GM12878 (cell line): Measurements from ENCODE around the gene GH1. TPM values are rescaled to one million over a fixed set of nuclear protein-coding genes. Genes with fewer than 3 reads are reported as not detected.

Source experiments
- ATAC-seq: fragments of 200-7000 bp; cut with Tn5 transposase; 3 replicates; pipeline ENCODE4 v1.9.1; 2020; ENCODE audit warnings: mild to moderate bottlenecking, moderate library complexity
- BruUV-seq: library from RNA; stranded (reverse); fragments of 400-500 nt; replicated peaks from 2 replicates; lab custom pipeline; 2021; lab: Mats Ljungman, UMichigan
- CTCF ChIA-PET: fragments of 300-600 bp; sonication (Branson Sonifier 250); formaldehyde crosslinking; extraction: SDS; loops from one replicate; lab custom pipeline; 2021; ENCODE audit warnings: inconsistent platforms; lab: Yijun Ruan, JAX
- POLR2A ChIA-PET: fragments of 350-600 bp; formaldehyde crosslinking; extraction: SDS; loops from one replicate; lab custom pipeline; 2021; ENCODE audit warnings: inconsistent platforms; lab: Charles Lee
- RAD21 ChIA-PET: fragments of 300-600 bp; sonication (Branson Sonifier 250); formaldehyde crosslinking; loops from one replicate; lab custom pipeline; 2023; ENCODE audit warnings: antibody characterized with exemption; ENCODE audit not compliant: unreplicated experiment; lab: Charles Lee
- SMC1A ChIA-PET: fragments of 300-600 bp; sonication (Branson Sonifier 250); formaldehyde crosslinking; loops from one replicate; lab custom pipeline; 2023; ENCODE audit not compliant: unreplicated experiment, uncharacterized antibody; lab: Charles Lee
- DNase-seq: peaks from one replicate; pipeline ENCODE4 v3.0.0-alpha.2; 2011; ENCODE audit warnings: low read depth, low spot score
- FAIRE-seq: peaks from 3 replicates; lab custom pipeline; 2011; peaks lifted over from hg19 to GRCh38; lab: Jason Lieb, UNC
- H2AFZ ChIP-seq: 2 replicates; pipeline ENCODE4 v1.6.0; 2011; ENCODE audit warnings: low read depth, low read length, control low read depth; ENCODE audit not compliant: control insufficient read depth
- H3K27ac ChIP-seq: 2 replicates; pipeline ENCODE4 v1.5.1; 2011; ENCODE audit warnings: control low read depth; ENCODE audit not compliant: control insufficient read depth, insufficient read depth
- H3K27me3 ChIP-seq, 2 experiments: replicated peaks in 1 of 2; 2 replicates each; pipeline versions ENCODE4 v1.6.0 to v1.6.1; 2011; ENCODE audit warnings: low read length in 1 of 2; ENCODE audit not compliant: control insufficient read depth in 2 of 2, insufficient read depth in 2 of 2
- H3K36me3 ChIP-seq, 2 experiments: 2 replicates each; pipeline ENCODE4 v1.5.1; 2011; ENCODE audit warnings: low read length in 1 of 2; ENCODE audit not compliant: control insufficient read depth in 2 of 2, insufficient read depth in 2 of 2
- H3K4me1 ChIP-seq: 2 replicates; pipeline ENCODE4 v1.6.1; 2011; ENCODE audit warnings: mild to moderate bottlenecking, low read length, moderate library complexity, mixed read lengths; ENCODE audit not compliant: control insufficient read depth, insufficient read depth
- H3K4me2 ChIP-seq: 2 replicates; pipeline ENCODE4 v1.6.0; 2011; ENCODE audit warnings: control low read depth; ENCODE audit not compliant: control insufficient read depth, insufficient read depth
- H3K4me3 ChIP-seq: fragments of 200-600 bp; sonication (generic); 2 replicates; pipeline ENCODE4 v1.5.1; 2016
- H3K79me2 ChIP-seq: 2 replicates; pipeline ENCODE4 v1.6.0; 2011; ENCODE audit warnings: low read length; ENCODE audit not compliant: control insufficient read depth, insufficient read depth
- H3K9ac ChIP-seq: 2 replicates; pipeline ENCODE4 v1.8.0; 2011; ENCODE audit warnings: low read length, control low read depth, mixed read lengths; ENCODE audit not compliant: control insufficient read depth, insufficient read depth
- H3K9me3 ChIP-seq: replicated peaks from 3 replicates; pipeline ENCODE4 v1.5.1; 2011; ENCODE audit warnings: mild to moderate bottlenecking, low read length; ENCODE audit not compliant: control insufficient read depth, insufficient read depth
- H4K20me1 ChIP-seq: 2 replicates; pipeline ENCODE4 v1.6.0; 2011; ENCODE audit not compliant: control insufficient read depth, insufficient read depth
- ASH2L ChIP-seq: fragments of 300-600, 200-600 bp; sonication (generic); IDR thresholded peaks from 2 replicates; pipeline ENCODE4 v1.6.1; 2017; ENCODE audit warnings: low read depth, mild to moderate bottlenecking, borderline replicate concordance
- ATF7 ChIP-seq: fragments of 450-650 bp; IDR thresholded peaks from 2 replicates; pipeline ENCODE4 v1.6.1; 2016; ENCODE audit warnings: low read depth, mild to moderate bottlenecking
- BMI1 ChIP-seq: fragments of 450-650 bp; IDR thresholded peaks from 2 replicates; pipeline ENCODE4 v1.6.1; 2016; ENCODE audit warnings: mild to moderate bottlenecking, moderate library complexity, borderline replicate concordance
- CHD1 ChIP-seq: IDR thresholded peaks from 2 replicates; pipeline ENCODE4 v1.6.1; 2012; ENCODE audit warnings: low read depth, low read length, improper control_type of control experiment
- FOXM1 ChIP-seq: IDR thresholded peaks from 2 replicates; pipeline ENCODE4 v1.6.1; 2012; ENCODE audit warnings: low read depth, mild to moderate bottlenecking, inconsistent platforms, low read length, moderate library complexity
- GABPA ChIP-seq: IDR thresholded peaks from 2 replicates; pipeline ENCODE4 v1.6.1; 2014; ENCODE audit warnings: antibody characterized with exemption, low read depth, mild to moderate bottlenecking, inconsistent platforms
- IKZF1 ChIP-seq: fragments of 450-650 bp; conservative IDR thresholded peaks from 2 replicates; pipeline ENCODE4 v1.6.1; 2017; ENCODE audit warnings: antibody characterized with exemption, mild to moderate bottlenecking
- JUND ChIP-seq: IDR thresholded peaks from 2 replicates; pipeline ENCODE4 v1.6.1; 2012; ENCODE audit warnings: low read depth, mild to moderate bottlenecking, low read length, improper control_type of control experiment, moderate library complexity
- LARP7 ChIP-seq: fragments of 450-650 bp; IDR thresholded peaks from 2 replicates; pipeline ENCODE4 v1.6.1; 2017; ENCODE audit warnings: mild to moderate bottlenecking
- NFYB ChIP-seq: IDR thresholded peaks from 2 replicates; pipeline ENCODE4 v1.6.1; 2011; ENCODE audit warnings: low read depth, mild to moderate bottlenecking, low read length, improper control_type of control experiment, moderate library complexity; ENCODE audit not compliant: insufficient read depth
- NR2F1 ChIP-seq: fragments of 450-650 bp; conservative IDR thresholded peaks from 2 replicates; pipeline ENCODE4 v1.6.1; 2017; ENCODE audit warnings: mild to moderate bottlenecking
- NRF1 ChIP-seq: conservative IDR thresholded peaks from 2 replicates; pipeline ENCODE4 v1.6.1; 2011; ENCODE audit warnings: mild to moderate bottlenecking, low read depth, low read length, improper control_type of control experiment
- RCOR1 ChIP-seq: conservative IDR thresholded peaks from 2 replicates; pipeline ENCODE4 v1.6.1; 2012; ENCODE audit warnings: low read depth, low read length, improper control_type of control experiment
- WGBS: methylation state at CpG from one replicate; pipeline ENCODE4 v1.1.6; 2016; ENCODE audit warnings: low lambda C conversion rate; ENCODE audit not compliant: insufficient replicate concordance, insufficient coverage; ENCODE audit errors: missing lambda C conversion rate; 5-methylcytosine and 5-hydroxymethylcytosine counted together
- in situ Hi-C: fragments of 300-500 bp; cut with MboI; formaldehyde crosslinking; loops from 9 replicates; pipeline ENCODE4 v1.14.3; 2018; ENCODE audit warnings: mixed read lengths
- intact Hi-C: fragments of 100-400 bp; cut with micrococcal nuclease; formaldehyde crosslinking; loops from one replicate; pipeline ENCODE4 v1.14.2; 2022; ENCODE audit not compliant: unreplicated experiment
- polyA plus RNA-seq, 11 experiments: library from polyadenylated mRNA; depleted of rRNA in 4 of 11; unstranded in 6 of 11; stranded (reverse) in 5 of 11; fragments of >200 nt; fragmentation: Nextera tagmentation in 4 of 11; fragmentation: Illumina TruSeq in 1 of 11; extraction: Ambion mirVana in 4 of 11; extraction: Trizol in 1 of 11; gene quantifications; 1 replicate in 1 of 11; 2 replicates in 10 of 11; pipeline versions ENCODE4 v1.2.1 to v1.2.3, GENCODE V29; 2011 to 2016; ENCODE audit warnings: inconsistent platforms in 2 of 11, missing spikeins in 2 of 11, low read depth in 1 of 11
- total RNA-seq, 4 experiments: library from RNA; depleted of rRNA in 3 of 4; stranded (reverse); fragments of >200 nt in 3 of 4; fragmentation: Illumina TruSeq in 1 of 4; extraction: Trizol in 1 of 4; gene quantifications; 2 replicates each; pipeline versions ENCODE4 v1.2.1 to v1.2.3, GENCODE V29; 2013 to 2021
- TF ChIP-seq, protein P1 (sequence below): fragments of 450-650 bp; IDR thresholded peaks from 2 replicates; pipeline ENCODE4 v1.6.1; 2016; ENCODE audit warnings: mild to moderate bottlenecking, moderate library complexity, borderline replicate concordance
- TF ChIP-seq, protein P2 (sequence below): IDR thresholded peaks from 2 replicates; pipeline ENCODE4 v1.6.1; 2011; ENCODE audit warnings: low read depth, low read length, improper control_type of control experiment, borderline replicate concordance
- TF ChIP-seq, protein P3 (sequence below): IDR thresholded peaks from 2 replicates; pipeline ENCODE4 v1.6.1; 2012; ENCODE audit warnings: low read length, inconsistent platforms

GH1 gene
- total and polyA plus RNA-seq, 10 of the 15 experiments (the other 5 are each of a cell fraction or from before 2014, with no cell fraction given): 0.13 to 0.42 TPM; not detected in 8

DNA sequence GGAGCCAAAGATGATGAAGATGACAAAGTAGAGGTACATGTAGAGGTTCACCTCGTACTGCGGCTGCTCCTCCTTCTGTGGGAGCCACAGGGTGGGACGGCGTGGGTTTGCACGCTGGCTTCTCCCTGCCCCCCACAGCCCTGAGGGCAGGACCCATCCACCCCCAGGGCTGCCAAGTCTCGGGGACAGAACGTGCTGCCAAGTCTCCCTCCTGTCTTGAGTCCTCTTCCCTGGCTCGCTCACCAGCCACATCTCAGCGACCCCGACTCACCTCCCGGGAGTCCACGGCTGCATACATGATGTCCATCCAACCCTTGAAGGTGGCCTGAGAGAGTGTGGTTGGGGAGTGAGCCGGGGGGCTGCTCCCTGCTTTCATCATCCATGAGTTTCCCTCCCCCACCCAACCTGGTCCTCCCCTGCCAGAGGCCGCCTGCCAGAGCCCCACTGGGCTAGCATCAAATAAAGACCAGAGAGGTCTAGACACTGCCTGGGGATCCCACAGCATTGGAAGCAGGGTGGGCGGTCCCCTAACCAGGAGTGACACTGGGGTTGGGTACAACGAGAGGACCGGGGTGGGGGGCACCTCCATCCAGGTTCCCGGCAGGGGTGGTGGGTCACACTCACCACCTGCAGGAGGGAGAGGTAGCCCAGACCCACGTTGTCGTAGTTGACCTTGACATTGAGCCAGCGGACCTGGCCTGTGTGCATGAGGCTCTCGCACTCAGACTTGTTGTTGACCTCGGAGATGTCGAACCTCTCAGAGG is 26.3 kb upstream of the GH1 start:
- no peak overlapping the region for H3K27ac ChIP-seq
- no peak overlapping the region for H3K9ac ChIP-seq
- intact Hi-C loops: no loop called here

More for the DNA sequence above, 26.3 kb upstream of the GH1 start:
- no peak overlapping the region for H2AFZ ChIP-seq
- H3K4me1 ChIP-seq: peaks cover 18% of the 10 kb centered on the region
- in situ Hi-C loops: no loop called here
- 84% methylated on average over 23 of the region's 24 CpGs for WGBS
- RAD21 ChIA-PET: interaction anchor here (1.5 to 3.1 kb wide), 10 partner anchors 10 to 187 kb away, joined by 5 to 288 read pairs (median 29); partner anchors contain the start of genes CD79B, ERN1, GH1 and ICAM2
- H3K4me2 ChIP-seq: no peak overlapping the region
- no peak for DNase-seq
- TF ChIP-seq NFYB: no peak
- TF ChIP-seq ATF7: no peak
- TF ChIP-seq, protein P1, sequence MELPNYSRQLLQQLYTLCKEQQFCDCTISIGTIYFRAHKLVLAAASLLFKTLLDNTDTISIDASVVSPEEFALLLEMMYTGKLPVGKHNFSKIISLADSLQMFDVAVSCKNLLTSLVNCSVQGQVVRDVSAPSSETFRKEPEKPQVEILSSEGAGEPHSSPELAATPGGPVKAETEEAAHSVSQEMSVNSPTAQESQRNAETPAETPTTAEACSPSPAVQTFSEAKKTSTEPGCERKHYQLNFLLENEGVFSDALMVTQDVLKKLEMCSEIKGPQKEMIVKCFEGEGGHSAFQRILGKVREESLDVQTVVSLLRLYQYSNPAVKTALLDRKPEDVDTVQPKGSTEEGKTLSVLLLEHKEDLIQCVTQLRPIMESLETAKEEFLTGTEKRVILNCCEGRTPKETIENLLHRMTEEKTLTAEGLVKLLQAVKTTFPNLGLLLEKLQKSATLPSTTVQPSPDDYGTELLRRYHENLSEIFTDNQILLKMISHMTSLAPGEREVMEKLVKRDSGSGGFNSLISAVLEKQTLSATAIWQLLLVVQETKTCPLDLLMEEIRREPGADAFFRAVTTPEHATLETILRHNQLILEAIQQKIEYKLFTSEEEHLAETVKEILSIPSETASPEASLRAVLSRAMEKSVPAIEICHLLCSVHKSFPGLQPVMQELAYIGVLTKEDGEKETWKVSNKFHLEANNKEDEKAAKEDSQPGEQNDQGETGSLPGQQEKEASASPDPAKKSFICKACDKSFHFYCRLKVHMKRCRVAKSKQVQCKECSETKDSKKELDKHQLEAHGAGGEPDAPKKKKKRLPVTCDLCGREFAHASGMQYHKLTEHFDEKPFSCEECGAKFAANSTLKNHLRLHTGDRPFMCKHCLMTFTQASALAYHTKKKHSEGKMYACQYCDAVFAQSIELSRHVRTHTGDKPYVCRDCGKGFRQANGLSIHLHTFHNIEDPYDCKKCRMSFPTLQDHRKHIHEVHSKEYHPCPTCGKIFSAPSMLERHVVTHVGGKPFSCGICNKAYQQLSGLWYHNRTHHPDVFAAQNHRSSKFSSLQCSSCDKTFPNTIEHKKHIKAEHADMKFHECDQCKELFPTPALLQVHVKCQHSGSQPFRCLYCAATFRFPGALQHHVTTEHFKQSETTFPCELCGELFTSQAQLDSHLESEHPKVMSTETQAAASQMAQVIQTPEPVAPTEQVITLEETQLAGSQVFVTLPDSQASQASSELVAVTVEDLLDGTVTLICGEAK: no peak
- TF ChIP-seq FOXM1: no peak
- no peak for TF ChIP-seq CHD1
- TF ChIP-seq JUND: no peak
- no peak for TF ChIP-seq NRF1
- no peak for TF ChIP-seq IKZF1
- TF ChIP-seq ASH2L: no peak
- no peak for TF ChIP-seq BMI1
- TF ChIP-seq LARP7: no peak
- no peak for TF ChIP-seq GABPA
- TF ChIP-seq, protein P2, sequence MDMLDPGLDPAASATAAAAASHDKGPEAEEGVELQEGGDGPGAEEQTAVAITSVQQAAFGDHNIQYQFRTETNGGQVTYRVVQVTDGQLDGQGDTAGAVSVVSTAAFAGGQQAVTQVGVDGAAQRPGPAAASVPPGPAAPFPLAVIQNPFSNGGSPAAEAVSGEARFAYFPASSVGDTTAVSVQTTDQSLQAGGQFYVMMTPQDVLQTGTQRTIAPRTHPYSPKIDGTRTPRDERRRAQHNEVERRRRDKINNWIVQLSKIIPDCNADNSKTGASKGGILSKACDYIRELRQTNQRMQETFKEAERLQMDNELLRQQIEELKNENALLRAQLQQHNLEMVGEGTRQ: no peak
- TF ChIP-seq RCOR1: no peak
- TF ChIP-seq, protein P3, sequence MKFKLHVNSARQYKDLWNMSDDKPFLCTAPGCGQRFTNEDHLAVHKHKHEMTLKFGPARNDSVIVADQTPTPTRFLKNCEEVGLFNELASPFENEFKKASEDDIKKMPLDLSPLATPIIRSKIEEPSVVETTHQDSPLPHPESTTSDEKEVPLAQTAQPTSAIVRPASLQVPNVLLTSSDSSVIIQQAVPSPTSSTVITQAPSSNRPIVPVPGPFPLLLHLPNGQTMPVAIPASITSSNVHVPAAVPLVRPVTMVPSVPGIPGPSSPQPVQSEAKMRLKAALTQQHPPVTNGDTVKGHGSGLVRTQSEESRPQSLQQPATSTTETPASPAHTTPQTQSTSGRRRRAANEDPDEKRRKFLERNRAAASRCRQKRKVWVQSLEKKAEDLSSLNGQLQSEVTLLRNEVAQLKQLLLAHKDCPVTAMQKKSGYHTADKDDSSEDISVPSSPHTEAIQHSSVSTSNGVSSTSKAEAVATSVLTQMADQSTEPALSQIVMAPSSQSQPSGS: no peak
- TF ChIP-seq NR2F1: no peak
- TF ChIP-seq, all 136 proteins: peak for 0
- ChIA-PET POLR2A (interaction anchor here (1.0 to 2.5 kb wide), 6 partner anchors 13 to 83 kb away, joined by 5 to 68 read pairs (median 18); partner anchors contain the start of genes CD79B, GH1 and ICAM2), CTCF (interaction anchor here (1.1 to 3.1 kb wide), 12 partner anchors 13 to 186 kb away, joined by 3 to 481 read pairs (median 24); partner anchors contain the start of genes CD79B, CSHL1, GH1 and ICAM2), SMC1A (interaction anchor here (1.0 to 3.1 kb wide), 8 partner anchors 8 to 188 kb away, joined by 3 to 248 read pairs (median 18); partner anchors contain the start of genes CD79B, GH1 and ICAM2)
- ATAC-seq (no peak), FAIRE-seq (no peak)
- no peaks in the 10 kb centered on the region for H3K79me2 ChIP-seq
- no peaks in the 10 kb centered on the region for H3K27me3 ChIP-seq
- H3K9me3 ChIP-seq: no peaks in the 10 kb centered on the region; the same call in 2 of the 3 replicates
- H4K20me1 ChIP-seq: no peaks in the 10 kb centered on the region
- no peak overlapping the region for H3K4me3 ChIP-seq
- no TSS peak for BruUV-seq
- H3K36me3 ChIP-seq: no peaks in the 10 kb centered on the region
